ENCODE data around the gene C22orf23. TPM values are rescaled to one million over a fixed set of nuclear protein-coding genes. Genes with fewer than 3 reads are reported as not detected.

Gene C22orf23
- total and polyA plus RNA-seq, 10 of the 15 experiments (the other 5 are each of a cell fraction or from before 2014, with no cell fraction given) = 0.04 to 0.38 (median 0.11) TPM; not detected in 5

GRCh38 chr22:37965940-37966664 lies 12.7 kb upstream of the C22orf23 start:
- in situ Hi-C loops (cut with MboI) = no loop called here
- Histone ChIP-seq H3K4me3 (no peak overlapping the region), H3K79me2 (ENCODE audit: control insufficient read depth, insufficient read depth, low read length) (no peaks in the 10 kb centered on the region), H3K9ac (ENCODE audit: control insufficient read depth, insufficient read depth, low read length) (no peak overlapping the region), H3K4me2 (ENCODE audit: control insufficient read depth, insufficient read depth) (no peak overlapping the region), H3K27ac (ENCODE audit: control insufficient read depth, insufficient read depth) (no peak overlapping the region), H3K36me3 (ENCODE audit: control insufficient read depth in 2 of 2, insufficient read depth in 2 of 2, low read length in 1 of 2) (peaks cover 18 to 23% of the 10 kb centered on the region in 2 experiments; a peak in 3 of 4 replicates), H3K4me1 (ENCODE audit: control insufficient read depth, insufficient read depth, low read length) (no peaks in the 10 kb centered on the region), H3K9me3 (replicated peaks; ENCODE audit: control insufficient read depth, insufficient read depth, low read length) (no peaks in the 10 kb centered on the region), H2AFZ (ENCODE audit: control insufficient read depth, low read depth, low read length) (no peak overlapping the region), H4K20me1 (ENCODE audit: control insufficient read depth, insufficient read depth) (no peaks in the 10 kb centered on the region; the same call in 1 of the 2 replicates), H3K27me3 (replicated peaks in 1 of 2; ENCODE audit: control insufficient read depth in 2 of 2, insufficient read depth in 2 of 2, low read length in 1 of 2) (no peaks in the 10 kb centered on the region)
- ATAC-seq (no peak), FAIRE-seq (no peak), DNase-seq (ENCODE audit: low read depth, low spot score) (no peak)
- BruUV-seq (replicated peaks) = no TSS peak
- RAD21 ChIA-PET (ENCODE audit: unreplicated experiment) = interaction anchor here (0.8 to 1.2 kb wide), 3 partner anchors 12 to 103 kb away, joined by 3 to 4 read pairs (median 3); partner anchors contain the start of genes C22orf23 and POLR2F
- SMC1A ChIA-PET (ENCODE audit: uncharacterized antibody, unreplicated experiment) = interaction anchor here (0.8 to 2.5 kb wide), 8 partner anchors 12 to 150 kb away, joined by 3 to 15 read pairs (median 4); partner anchors contain the start of genes C22orf23, MICALL1 and POLR2F
- 83% methylated on average over 9 of the region's 9 CpGs for WGBS (ENCODE audit: insufficient coverage, insufficient replicate concordance, low lambda C conversion rate, missing lambda C conversion rate)
- no peak for TF ChIP-seq NRF1 (conservative IDR thresholded peaks at IDR 0.05; ENCODE audit: low read depth, low read length)
- no peak for TF ChIP-seq POLR2AphosphoS5 (IDR thresholded peaks at IDR 0.05; ENCODE audit: low read length)
- TF ChIP-seq NFIC (IDR thresholded peaks at IDR 0.05; ENCODE audit: low read depth, low read length) = no peak
- TF ChIP-seq IRF5 (IDR thresholded peaks at IDR 0.05; ENCODE audit: borderline replicate concordance) = no peak
- TF ChIP-seq BRCA1 (IDR thresholded peaks at IDR 0.05; ENCODE audit: low read depth, low read length) = no peak
- no peak for TF ChIP-seq HDAC2 (IDR thresholded peaks at IDR 0.05)
- TF ChIP-seq NR2C1 (IDR thresholded peaks at IDR 0.05) = no peak
- TF ChIP-seq, protein P1, sequence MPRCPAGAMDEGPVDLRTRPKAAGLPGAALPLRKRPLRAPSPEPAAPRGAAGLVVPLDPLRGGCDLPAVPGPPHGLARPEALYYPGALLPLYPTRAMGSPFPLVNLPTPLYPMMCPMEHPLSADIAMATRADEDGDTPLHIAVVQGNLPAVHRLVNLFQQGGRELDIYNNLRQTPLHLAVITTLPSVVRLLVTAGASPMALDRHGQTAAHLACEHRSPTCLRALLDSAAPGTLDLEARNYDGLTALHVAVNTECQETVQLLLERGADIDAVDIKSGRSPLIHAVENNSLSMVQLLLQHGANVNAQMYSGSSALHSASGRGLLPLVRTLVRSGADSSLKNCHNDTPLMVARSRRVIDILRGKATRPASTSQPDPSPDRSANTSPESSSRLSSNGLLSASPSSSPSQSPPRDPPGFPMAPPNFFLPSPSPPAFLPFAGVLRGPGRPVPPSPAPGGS (IDR thresholded peaks at IDR 0.05; ENCODE audit: borderline replicate concordance, insufficient read depth, low read depth, low read length, poor library complexity, severe bottlenecking) = no peak
- TF ChIP-seq TCF7 (IDR thresholded peaks at IDR 0.05; ENCODE audit: borderline replicate concordance) = no peak
- no peak for TF ChIP-seq KDM1A (IDR thresholded peaks at IDR 0.05; ENCODE audit: borderline replicate concordance)
- TF ChIP-seq ETV6 (conservative IDR thresholded peaks at IDR 0.05 in 1 of 2, IDR thresholded peaks at IDR 0.05 in 1 of 2; ENCODE audit: borderline replicate concordance in 1 of 2, low read depth in 1 of 2) = no peak
- no peak for TF ChIP-seq KLF5 (IDR thresholded peaks at IDR 0.05; ENCODE audit: partially characterized antibody)
- TF ChIP-seq EZH2 (IDR thresholded peaks at IDR 0.05; ENCODE audit: borderline replicate concordance, control insufficient read depth, low read depth, low read length) = no peak
- no peak for TF ChIP-seq NR2F1 (conservative IDR thresholded peaks at IDR 0.05)
- TF ChIP-seq, protein P2, sequence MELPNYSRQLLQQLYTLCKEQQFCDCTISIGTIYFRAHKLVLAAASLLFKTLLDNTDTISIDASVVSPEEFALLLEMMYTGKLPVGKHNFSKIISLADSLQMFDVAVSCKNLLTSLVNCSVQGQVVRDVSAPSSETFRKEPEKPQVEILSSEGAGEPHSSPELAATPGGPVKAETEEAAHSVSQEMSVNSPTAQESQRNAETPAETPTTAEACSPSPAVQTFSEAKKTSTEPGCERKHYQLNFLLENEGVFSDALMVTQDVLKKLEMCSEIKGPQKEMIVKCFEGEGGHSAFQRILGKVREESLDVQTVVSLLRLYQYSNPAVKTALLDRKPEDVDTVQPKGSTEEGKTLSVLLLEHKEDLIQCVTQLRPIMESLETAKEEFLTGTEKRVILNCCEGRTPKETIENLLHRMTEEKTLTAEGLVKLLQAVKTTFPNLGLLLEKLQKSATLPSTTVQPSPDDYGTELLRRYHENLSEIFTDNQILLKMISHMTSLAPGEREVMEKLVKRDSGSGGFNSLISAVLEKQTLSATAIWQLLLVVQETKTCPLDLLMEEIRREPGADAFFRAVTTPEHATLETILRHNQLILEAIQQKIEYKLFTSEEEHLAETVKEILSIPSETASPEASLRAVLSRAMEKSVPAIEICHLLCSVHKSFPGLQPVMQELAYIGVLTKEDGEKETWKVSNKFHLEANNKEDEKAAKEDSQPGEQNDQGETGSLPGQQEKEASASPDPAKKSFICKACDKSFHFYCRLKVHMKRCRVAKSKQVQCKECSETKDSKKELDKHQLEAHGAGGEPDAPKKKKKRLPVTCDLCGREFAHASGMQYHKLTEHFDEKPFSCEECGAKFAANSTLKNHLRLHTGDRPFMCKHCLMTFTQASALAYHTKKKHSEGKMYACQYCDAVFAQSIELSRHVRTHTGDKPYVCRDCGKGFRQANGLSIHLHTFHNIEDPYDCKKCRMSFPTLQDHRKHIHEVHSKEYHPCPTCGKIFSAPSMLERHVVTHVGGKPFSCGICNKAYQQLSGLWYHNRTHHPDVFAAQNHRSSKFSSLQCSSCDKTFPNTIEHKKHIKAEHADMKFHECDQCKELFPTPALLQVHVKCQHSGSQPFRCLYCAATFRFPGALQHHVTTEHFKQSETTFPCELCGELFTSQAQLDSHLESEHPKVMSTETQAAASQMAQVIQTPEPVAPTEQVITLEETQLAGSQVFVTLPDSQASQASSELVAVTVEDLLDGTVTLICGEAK (IDR thresholded peaks at IDR 0.05; ENCODE audit: borderline replicate concordance) = no peak
- intact Hi-C loops (cut with micrococcal nuclease; ENCODE audit: unreplicated experiment) = loop anchor here (1.0 to 5.0 kb wide), 2 partner anchors 59 to 149 kb away; partner anchors contain the start of gene MICALL1
- CTCF ChIA-PET = interaction anchor here (0.6 to 6.1 kb wide), 26 partner anchors 10 to 494 kb away, joined by 3 to 59 read pairs (median 4); partner anchors contain the start of genes C22orf23, GCAT, GGA1 and MICALL1
- POLR2A ChIA-PET = no interaction called here

Measured in GM12878 (cell line).